Fibroblast of skin of left quadriceps (primary cell): ENCODE results near the gene DHX16.

ENCODE experiments used
- DNase-seq, 2 experiments: peaks; one replicate each; pipeline ENCODE4 v3.0.0-alpha.2; 2013; ENCODE audit warnings: low read depth in 2 of 2

Gene DHX16

GRCh38 chr6:30626484-30627366 is 46.1 kb downstream of the DHX16 start, which contains the start of gene ATAT1:
TSS of gene ATAT1 (plus strand) at chr6:30626874.
- DNase-seq: peak in 1 of 2 experiments; percentile 42

- no peak for DNase-seq
These were observed 47.3 kb downstream of the DHX16 start for GRCh38 chr6:30625511-30625910.

- DNase-seq: no peak
These were observed 53.2 kb downstream of the DHX16 start for GRCh38 chr6:30619561-30619960.

GRCh38 chr6:30618270-30618797 is 54.5 kb downstream of the DHX16 start:
- no peak for DNase-seq

- peak; percentile 96 for DNase-seq
These were observed 55.1 kb downstream of the DHX16 start, which contains the start of gene MRPS18B for GRCh38 chr6:30617565-30618269. TSS of gene MRPS18B (plus strand) at chr6:30617840. CDS start at chr6:30617866, 26 bp downstream.

- peak; percentile 100 for DNase-seq
These were observed 55.8 kb downstream of the DHX16 start, which contains the start of gene PPP1R10 for GRCh38 chr6:30616811-30617564. TSS of gene PPP1R10 (minus strand) at chr6:30617243. CDS start at chr6:30609944, 7,299 bp downstream.

GRCh38 chr6:30615958-30616810 is 56.6 kb downstream of the DHX16 start:
- no peak for DNase-seq

GRCh38 chr6:30615219-30615957 is 57.4 kb downstream of the DHX16 start:
- DNase-seq: peak; percentile 91 to 92

- DNase-seq: peak; percentile 97 to 98
These were observed 58.0 kb downstream of the DHX16 start for GRCh38 chr6:30614843-30615218.

- no peak for DNase-seq
These were observed 58.6 kb downstream of the DHX16 start for GRCh38 chr6:30614044-30614842.

- DNase-seq: no peak
These were observed 59.4 kb downstream of the DHX16 start for GRCh38 chr6:30613251-30614043.

- no peak for DNase-seq
These were observed 60.0 kb downstream of the DHX16 start for GRCh38 chr6:30612687-30613248.

- DNase-seq: no peak
These were observed 60.6 kb downstream of the DHX16 start for GRCh38 chr6:30612213-30612612.

- no peak for DNase-seq
These were observed 61.0 kb downstream of the DHX16 start for GRCh38 chr6:30611856-30612194.

GRCh38 chr6:30611150-30611855 is 61.5 kb downstream of the DHX16 start:
- DNase-seq: no peak

- DNase-seq: no peak
These were observed 62.7 kb downstream of the DHX16 start for GRCh38 chr6:30610065-30610464.

- DNase-seq: no peak
These were observed 68.8 kb downstream of the DHX16 start for GRCh38 chr6:30603961-30604360.
